Hepatocyte (in vitro differentiated cells): Measurements from ENCODE around the gene GCLC.

ENCODE experiments used
- CTCF ChIP-seq: fragments of 200-600 bp; sonication (generic); IDR thresholded peaks from 2 replicates; pipeline ENCODE4 v1.5.1; 2016; ENCODE audit warnings: antibody characterized with exemption, mild to moderate bottlenecking; ENCODE audit not compliant: poor library complexity
- EZH2 ChIP-seq: fragments of 200-600 bp; sonication (generic); IDR thresholded peaks from 2 replicates; pipeline ENCODE4 v1.6.1; 2016; ENCODE audit warnings: antibody characterized with exemption, mild to moderate bottlenecking, borderline replicate concordance
- EZH2phosphoT487 ChIP-seq: fragments of 200-600 bp; sonication (generic); IDR thresholded peaks from one replicate; pipeline ENCODE4 v1.6.1; 2018; ENCODE audit warnings: antibody characterized with exemption, mild to moderate bottlenecking, low read depth, moderate library complexity; ENCODE audit not compliant: unreplicated experiment, severe bottlenecking

DNA sequence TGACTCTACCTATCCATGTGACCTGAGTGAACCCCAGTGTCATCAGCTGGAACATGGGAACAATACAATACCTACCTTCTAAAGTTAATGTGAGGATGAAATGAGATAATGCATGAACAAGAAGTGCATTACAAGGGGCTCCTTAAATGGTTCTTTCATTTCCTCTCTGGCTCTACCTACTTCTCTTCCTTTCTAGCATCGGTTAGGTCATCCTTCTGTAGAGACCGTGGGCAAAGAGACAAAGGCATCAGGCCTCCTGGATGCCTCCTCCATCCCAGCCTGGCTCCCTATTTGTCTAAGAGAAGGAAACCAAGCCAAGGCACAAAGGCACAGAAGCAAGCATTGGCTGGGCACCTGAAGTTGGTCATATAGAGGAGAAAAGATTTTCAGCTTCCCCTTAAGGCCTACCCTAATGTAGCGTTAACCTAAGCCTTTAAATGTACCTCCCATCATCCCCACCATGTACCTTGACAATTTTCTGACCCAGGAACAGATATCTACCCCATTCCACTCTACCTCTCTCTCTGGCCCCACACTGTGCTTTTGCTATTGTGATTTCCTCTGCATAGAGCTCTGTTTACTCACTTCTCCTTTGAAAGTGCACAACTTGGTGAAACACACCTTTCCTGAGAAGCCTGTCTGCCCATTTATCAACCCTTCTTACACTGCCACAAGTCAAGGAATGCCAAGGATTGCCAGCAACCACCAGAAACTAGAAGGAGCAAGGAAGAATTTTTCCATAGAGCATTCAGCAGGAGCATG, 86.6 kb downstream of the GCLC start:
- no peak for TF ChIP-seq CTCF
- no peak for TF ChIP-seq EZH2
- TF ChIP-seq EZH2phosphoT487: no peak
